Activated gamma-delta T cell treated with Interleukin-2 at 50 U/mL for 16 hours (primary cell): ENCODE measurements around the gene LAMA1.
"Not testable (repeated sequence)": the region's sequence is repeated elsewhere in the genome, so short reads cannot be mapped to it uniquely, and the experiment has no call there.

Source experiments
- DNase-seq: peaks from one replicate; pipeline ENCODE4 v3.0.0-alpha.2; 2020

Gene LAMA1

GRCh38 chr18:6942742-6943141 lies 174.9 kb downstream of the LAMA1 start:
- DNase-seq: no peak

- no peak for DNase-seq
These were observed 175.6 kb downstream of the LAMA1 start for GRCh38 chr18:6941996-6942395.

- DNase-seq: no peak
These were observed 177.1 kb downstream of the LAMA1 start for GRCh38 chr18:6940451-6940850.

GRCh38 chr18:6939972-6940371 lies 177.6 kb downstream of the LAMA1 start:
- DNase-seq: no peak

- not testable (repeated sequence) for DNase-seq
These were observed 179.2 kb downstream of the LAMA1 start for GRCh38 chr18:6938403-6938802.

GRCh38 chr18:6938003-6938402 lies 179.6 kb downstream of the LAMA1 start:
- no peak for DNase-seq

- DNase-seq: no peak
These were observed 182.7 kb downstream of the LAMA1 start for GRCh38 chr18:6934859-6935258.

GRCh38 chr18:6929370-6930102 lies 188.1 kb downstream of the LAMA1 start:
- DNase-seq: no peak

GRCh38 chr18:6928359-6928758 lies 189.2 kb downstream of the LAMA1 start:
- DNase-seq: no peak

GRCh38 chr18:6927153-6927552 lies 190.4 kb downstream of the LAMA1 start:
- DNase-seq: no peak

GRCh38 chr18:6923220-6923619 lies 194.4 kb downstream of the LAMA1 start:
- no peak for DNase-seq

- no peak for DNase-seq
These were observed 196.0 kb downstream of the LAMA1 start for GRCh38 chr18:6921571-6921970.

GRCh38 chr18:6920099-6920955 lies 197.3 kb downstream of the LAMA1 start:
- DNase-seq: no peak

- no peak for DNase-seq
These were observed 200.5 kb downstream of the LAMA1 start for GRCh38 chr18:6917072-6917471.

GRCh38 chr18:6901286-6901926 lies 216.2 kb downstream of the LAMA1 start:
- no peak for DNase-seq

- DNase-seq: no peak
These were observed 225.8 kb downstream of the LAMA1 start for GRCh38 chr18:6891788-6892187.
